GM12872 (cell line): ENCODE results near the gene PIK3CB.

ENCODE experiments used
- CTCF ChIP-seq: IDR thresholded peaks from 3 replicates; pipeline ENCODE4 v1.5.1; 2011; ENCODE audit warnings: low read depth, mild to moderate bottlenecking, low read length, moderate library complexity; ENCODE audit not compliant: insufficient read depth

The PIK3CB gene

DNA sequence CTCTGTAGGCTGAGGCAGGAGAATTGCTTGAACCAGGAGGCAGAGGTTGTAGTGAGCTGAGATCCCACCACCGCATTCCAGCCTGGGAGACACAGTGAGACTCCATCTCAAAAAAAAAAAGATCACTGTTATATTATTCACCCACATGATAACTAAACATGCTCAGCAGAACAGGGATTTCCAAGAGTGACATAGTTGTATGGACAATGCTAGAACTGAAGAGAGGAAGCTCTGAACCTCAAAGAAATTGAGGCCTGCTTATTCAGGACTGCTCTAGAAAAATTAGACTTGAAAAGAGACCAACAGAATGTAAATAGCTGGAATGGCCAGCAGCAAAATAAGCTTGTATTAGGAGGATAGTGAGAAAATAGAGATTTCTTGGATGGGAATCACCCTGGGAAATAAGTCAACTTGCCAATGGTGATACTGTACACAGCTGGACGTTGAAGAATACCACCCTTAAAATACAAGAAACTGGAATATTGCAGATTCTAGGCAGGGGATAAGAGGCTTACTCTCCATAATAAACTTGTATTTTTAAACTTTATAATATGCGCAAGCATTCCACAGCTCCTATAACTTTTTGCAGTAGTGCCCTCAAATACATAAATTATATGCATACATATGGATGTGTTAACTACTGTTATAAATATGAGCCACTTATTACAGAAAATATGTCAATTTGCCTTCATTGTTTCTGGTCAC, 28.2 kb downstream of the PIK3CB start:
- no peak for TF ChIP-seq CTCF

- no peak for TF ChIP-seq CTCF
Measured at GRCh38 chr3:138803006-138803653, 31.6 kb downstream of the PIK3CB start.

- no peak for TF ChIP-seq CTCF
Measured at GRCh38 chr3:138801792-138802191, 32.9 kb downstream of the PIK3CB start.

DNA sequence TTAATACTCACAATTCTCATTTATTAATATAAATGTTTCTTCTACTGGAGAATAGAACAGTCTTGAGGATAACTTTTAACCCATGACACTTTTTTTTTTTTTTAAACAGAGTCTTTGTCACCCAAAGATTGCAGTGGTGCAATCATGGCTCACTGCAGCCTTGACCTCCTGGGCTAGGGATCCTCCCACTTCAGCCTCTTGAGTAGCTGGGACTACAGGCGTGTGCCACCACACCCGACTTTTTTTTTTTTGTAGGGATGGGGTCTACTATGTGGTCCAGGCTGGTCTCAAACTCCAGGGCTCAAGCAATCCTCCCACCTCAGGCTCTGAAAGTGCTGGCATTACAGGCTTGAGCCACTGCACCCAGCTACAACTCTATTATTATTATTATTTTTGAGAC, 34.5 kb downstream of the PIK3CB start:
- no peak for TF ChIP-seq CTCF

DNA sequence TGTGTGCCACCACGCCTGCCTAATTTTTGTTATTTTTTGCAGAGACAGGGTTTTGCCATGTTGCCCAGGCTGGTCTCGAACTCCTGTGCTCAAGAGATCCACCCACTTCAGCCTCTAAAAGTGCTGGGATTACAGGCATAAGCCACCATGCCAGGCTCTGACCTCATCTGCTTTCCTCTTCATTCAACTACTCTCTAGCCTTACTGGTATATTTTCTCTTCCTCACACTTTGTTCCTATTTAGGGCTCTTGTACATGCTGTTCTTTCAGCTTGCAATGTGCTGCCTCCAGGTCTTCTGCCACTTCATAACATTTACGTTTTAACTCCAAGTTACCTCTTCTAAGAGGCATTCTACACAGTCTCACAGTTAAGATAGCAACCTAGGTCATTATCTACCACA, 34.9 kb downstream of the PIK3CB start:
- TF ChIP-seq CTCF, result no peak

- TF ChIP-seq CTCF, result no peak
Measured at GRCh38 chr3:138797508-138798038, 37.2 kb downstream of the PIK3CB start.

GRCh38 chr3:138796761-138797160, 38.0 kb downstream of the PIK3CB start:
- TF ChIP-seq CTCF, result no peak
